Measurements from ENCODE around the gene CLIC5. TPM values are rescaled to one million over a fixed set of nuclear protein-coding genes. Genes with fewer than 3 reads are reported as not detected.

CLIC5 gene
- total and polyA plus RNA-seq, 12 donors, result 28.1 to 372 (median 301) TPM

DNA sequence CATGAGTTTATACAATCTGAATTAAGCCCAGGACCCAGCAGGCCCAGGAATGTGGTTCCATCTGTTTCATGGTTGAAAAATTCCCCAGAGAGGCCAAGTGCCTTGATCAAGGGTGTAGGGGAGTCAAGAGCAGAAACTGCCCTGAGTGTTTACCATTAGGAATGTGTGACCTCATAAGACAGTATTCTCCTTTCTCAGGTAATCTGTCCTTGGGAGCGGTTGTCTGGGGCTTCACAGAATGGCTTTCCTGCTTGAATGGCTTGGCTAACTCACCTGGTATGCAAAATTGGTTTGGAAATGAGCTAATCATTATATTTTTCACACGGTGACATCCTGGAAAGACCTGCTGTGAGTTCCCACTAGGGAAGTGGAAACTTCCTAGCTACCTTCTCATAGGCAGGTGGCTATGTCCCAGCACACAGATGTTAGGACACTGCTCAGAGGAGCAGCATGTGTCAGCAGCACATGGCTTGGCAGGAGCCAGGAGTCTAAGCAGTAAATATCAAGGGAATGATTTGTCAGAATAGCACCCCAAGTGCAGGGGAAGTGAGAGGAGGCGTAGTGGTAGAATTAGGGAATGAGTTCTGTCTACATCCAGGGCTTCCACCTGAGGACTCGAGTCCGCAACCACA lies 17.7 kb downstream of the CLIC5 start:
- no peaks in the 10 kb centered on the region for H3K9me3 ChIP-seq
- intact Hi-C loops (cut with DNase I), result no loop called here
- DNase-seq, result no peak
- ATAC-seq, result peak in 6 of 8 donors; percentile 38 to 74 (median 57)
- WGBS, 2 donors, result 62 to 77% methylated on average over 5 of the region's 5 CpGs
- peaks cover 0 to 31% (median 0%) of the 10 kb centered on the region in 9 donors for H3K36me3 ChIP-seq
- H3K27me3 ChIP-seq, result no peaks in the 10 kb centered on the region
- H3K4me3 ChIP-seq, result no peak overlapping the region
- H3K27ac ChIP-seq, result peak overlapping the region; percentile 29 to 81 (median 66)
- H3K4me1 ChIP-seq, result peaks cover 7 to 69% (median 52%) of the 10 kb centered on the region in 9 donors
- TF ChIP-seq, protein P1, sequence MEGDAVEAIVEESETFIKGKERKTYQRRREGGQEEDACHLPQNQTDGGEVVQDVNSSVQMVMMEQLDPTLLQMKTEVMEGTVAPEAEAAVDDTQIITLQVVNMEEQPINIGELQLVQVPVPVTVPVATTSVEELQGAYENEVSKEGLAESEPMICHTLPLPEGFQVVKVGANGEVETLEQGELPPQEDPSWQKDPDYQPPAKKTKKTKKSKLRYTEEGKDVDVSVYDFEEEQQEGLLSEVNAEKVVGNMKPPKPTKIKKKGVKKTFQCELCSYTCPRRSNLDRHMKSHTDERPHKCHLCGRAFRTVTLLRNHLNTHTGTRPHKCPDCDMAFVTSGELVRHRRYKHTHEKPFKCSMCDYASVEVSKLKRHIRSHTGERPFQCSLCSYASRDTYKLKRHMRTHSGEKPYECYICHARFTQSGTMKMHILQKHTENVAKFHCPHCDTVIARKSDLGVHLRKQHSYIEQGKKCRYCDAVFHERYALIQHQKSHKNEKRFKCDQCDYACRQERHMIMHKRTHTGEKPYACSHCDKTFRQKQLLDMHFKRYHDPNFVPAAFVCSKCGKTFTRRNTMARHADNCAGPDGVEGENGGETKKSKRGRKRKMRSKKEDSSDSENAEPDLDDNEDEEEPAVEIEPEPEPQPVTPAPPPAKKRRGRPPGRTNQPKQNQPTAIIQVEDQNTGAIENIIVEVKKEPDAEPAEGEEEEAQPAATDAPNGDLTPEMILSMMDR (IDR thresholded peaks at IDR 0.05), result no peak

DNA sequence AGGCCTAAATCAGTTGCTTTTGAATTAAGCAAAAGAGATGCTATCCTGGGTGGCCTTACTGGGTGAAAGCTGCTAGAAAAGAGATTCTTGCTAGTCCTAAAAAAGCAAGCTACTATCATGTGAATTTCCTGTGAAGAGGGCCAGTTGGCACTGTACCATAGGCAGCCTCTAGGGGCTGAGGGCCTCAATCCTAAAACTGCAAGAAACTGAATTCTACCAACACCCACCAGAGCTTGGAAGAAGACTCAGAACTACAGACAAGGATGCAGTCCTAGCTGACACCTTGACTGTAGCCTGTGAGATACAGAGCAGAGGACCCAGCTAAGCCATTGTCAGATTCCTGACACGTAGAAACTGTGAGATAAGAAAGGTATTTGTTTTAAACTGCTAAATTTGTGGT lies 24.5 kb downstream of the CLIC5 start:
- Histone ChIP-seq H3K4me3 (no peak overlapping the region), H3K27ac (peak overlapping the region in 8 of 10 donors; percentile 76 to 94 (median 90)), H3K9me3 (no peaks in the 10 kb centered on the region), H3K4me1 (peaks cover 6 to 87% (median 73%) of the 10 kb centered on the region in 9 donors), H3K36me3 (peaks cover 0 to 8% (median 0%) of the 10 kb centered on the region in 9 donors), H3K27me3 (no peaks in the 10 kb centered on the region)
- WGBS, 2 donors, result 23 to 29% methylated on average over 1 of the region's 1 CpG
- no peak for DNase-seq
- TF ChIP-seq, protein P1 (IDR thresholded peaks at IDR 0.05), result peak in 4 of 9 donors; percentile 9 to 11 (median 9)
- ATAC-seq, result no peak
- intact Hi-C loops (cut with DNase I), result no loop called here

DNA sequence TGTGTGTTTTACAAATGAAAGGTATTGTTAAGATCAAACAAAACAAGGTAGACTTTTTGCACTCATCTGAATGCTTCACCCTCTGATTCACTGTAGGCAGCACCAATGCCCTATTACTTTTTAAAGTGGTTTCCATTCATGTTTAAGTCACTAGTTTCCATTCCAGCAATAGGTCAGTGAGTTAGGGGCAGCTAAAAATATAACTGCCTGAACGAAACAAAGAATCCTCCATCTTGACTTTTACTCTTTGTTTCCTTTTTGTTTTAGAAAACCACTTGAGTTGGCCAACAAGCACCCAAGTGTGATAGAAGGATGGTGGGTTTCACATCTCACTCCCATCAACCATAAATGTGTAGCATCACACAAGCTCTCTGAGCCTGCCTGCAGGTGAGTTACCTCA lies 25.5 kb downstream of the CLIC5 start:
- Histone ChIP-seq H3K9me3 (no peaks in the 10 kb centered on the region), H3K27me3 (no peaks in the 10 kb centered on the region), H3K4me1 (peaks cover 6 to 96% (median 82%) of the 10 kb centered on the region in 9 donors), H3K4me3 (no peak overlapping the region), H3K27ac (peak overlapping the region in 9 of 10 donors; percentile 76 to 94 (median 89)), H3K36me3 (peaks cover 0 to 13% (median 0%) of the 10 kb centered on the region in 9 donors)
- 28 to 33% methylated on average over 1 of the region's 1 CpG for WGBS, 2 donors
- TF ChIP-seq, protein P1 (IDR thresholded peaks at IDR 0.05), result no peak
- intact Hi-C loops (cut with DNase I), result no loop called here
- DNase-seq (no peak), ATAC-seq (no peak)

DNA sequence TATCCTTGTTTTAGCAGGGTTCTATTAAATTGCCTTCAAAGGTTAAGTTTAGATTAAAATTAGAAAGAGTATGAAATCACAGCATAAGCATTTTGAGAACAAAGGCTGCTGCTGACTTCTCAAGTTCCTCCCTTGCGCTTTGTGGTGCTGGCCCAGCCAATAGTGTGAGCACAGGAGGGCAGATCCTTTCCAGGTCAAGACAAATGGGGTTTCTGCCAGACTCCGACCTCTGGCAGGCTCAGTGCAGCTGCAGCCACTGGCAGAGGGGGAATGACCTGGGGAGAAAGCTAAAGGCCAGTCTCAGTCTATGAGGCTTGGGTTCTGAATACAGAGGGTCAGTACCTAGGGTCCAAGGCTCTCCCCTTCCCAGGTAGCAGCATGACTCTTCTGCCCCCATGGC lies 27.0 kb downstream of the CLIC5 start:
- peak; percentile 76 to 91 (median 84) for ATAC-seq
- Histone ChIP-seq H3K27ac (peak overlapping the region; percentile 75 to 94 (median 89)), H3K4me1 (peaks cover 6 to 100% (median 84%) of the 10 kb centered on the region in 9 donors), H3K9me3 (no peaks in the 10 kb centered on the region), H3K36me3 (peaks cover 0 to 21% (median 0%) of the 10 kb centered on the region in 9 donors), H3K4me3 (no peak overlapping the region), H3K27me3 (no peaks in the 10 kb centered on the region)
- WGBS, 2 donors, result 13 to 39% methylated on average over 2 of the region's 2 CpGs
- intact Hi-C loops (cut with DNase I), result no loop called here
- TF ChIP-seq, protein P1 (IDR thresholded peaks at IDR 0.05), result no peak
- peak; percentile 65 to 85 for DNase-seq

Measured in heart right ventricle (tissue), 16 donors.